Spinal cord (tissue), 10 donors: ENCODE results near the gene SHROOM2. TPM values are rescaled to one million over a fixed set of nuclear protein-coding genes. Genes with fewer than 3 reads are reported as not detected.

Experiments
- DNase-seq, 6 donors: peaks; one replicate each; pipeline versions ENCODE4 v3.0.0 to v3.0.0-alpha.2; 2013 to 2015; ENCODE audit warnings: low spot score in 6 of 6, low read depth in 4 of 6
- H3K27ac ChIP-seq: one replicate; pipeline ENCODE4 v1.5.1; 2013; ENCODE audit warnings: low read depth, low read length, control low read depth
- H3K27me3 ChIP-seq: one replicate; pipeline ENCODE4 v1.6.1; 2013; ENCODE audit warnings: low read length; ENCODE audit not compliant: control insufficient read depth, insufficient read depth
- H3K36me3 ChIP-seq: one replicate; pipeline ENCODE4 v1.6.1; 2013; ENCODE audit warnings: low read length; ENCODE audit not compliant: control insufficient read depth, insufficient read depth
- H3K4me1 ChIP-seq: one replicate; pipeline ENCODE4 v1.6.1; 2013; ENCODE audit warnings: low read length; ENCODE audit not compliant: control insufficient read depth, insufficient read depth
- H3K4me3 ChIP-seq: one replicate; pipeline ENCODE4 v1.5.1; 2013; ENCODE audit warnings: low read depth, low read length, control low read depth
- H3K9me3 ChIP-seq: one replicate; pipeline ENCODE4 v1.6.1; 2013; ENCODE audit warnings: low read length; ENCODE audit not compliant: control insufficient read depth, insufficient read depth
- WGBS: methylation state at CpG from one replicate; pipeline ENCODE4 v1.1.5; 2013; ENCODE audit warnings: missing lambda C conversion rate; ENCODE audit not compliant: insufficient coverage; 5-methylcytosine and 5-hydroxymethylcytosine counted together
- polyA plus RNA-seq, 2 donors: library from polyadenylated mRNA; unstranded; fragments of 120-200 nt; gene quantifications; one replicate each; pipeline ENCODE4 v1.2.1, GENCODE V29; 2013; ENCODE audit not compliant: insufficient read length in 2 of 2
- total RNA-seq, 2 donors: library from RNA; depleted of rRNA in 1 of 2; stranded (reverse); fragments of 120-200 nt in 1 of 2; fragments of >200 nt in 1 of 2; gene quantifications; one replicate each; pipeline versions ENCODE4 v1.2.3 to v1.2.4, GENCODE V29; 2013 to 2014
- donor health status: healthy.

Gene SHROOM2
- total and polyA plus RNA-seq, 4 donors: 15.5 to 45.7 (median 36.5) TPM

DNA sequence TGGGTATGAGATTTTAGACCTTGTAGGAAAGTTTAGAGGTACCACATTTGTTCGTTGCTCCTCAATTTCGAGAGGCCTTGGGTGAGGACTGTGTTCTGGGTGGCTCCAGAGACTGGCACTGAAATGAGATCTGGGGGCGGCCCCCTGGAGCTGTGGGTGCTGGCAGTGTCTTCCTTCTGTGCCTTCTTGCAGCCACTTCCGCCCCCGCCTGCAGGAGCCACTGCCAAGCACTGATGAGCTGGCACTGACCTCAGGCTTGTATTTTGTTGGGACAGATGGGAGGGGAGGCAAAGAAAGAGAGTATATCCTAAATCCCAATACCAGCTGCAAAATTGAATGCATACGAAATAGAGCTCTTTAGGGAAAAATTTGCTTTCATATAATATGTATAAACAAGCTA lies 116.4 kb downstream of the SHROOM2 start:
- peak in 2 of 6 donors; percentile 25 to 58 for DNase-seq
- WGBS: 77% methylated on average over 3 of the region's 6 CpGs
- H3K36me3 ChIP-seq: no peaks in the 10 kb centered on the region
- H3K9me3 ChIP-seq: no peaks in the 10 kb centered on the region
- H3K4me3 ChIP-seq: no peak overlapping the region
- H3K4me1 ChIP-seq: peaks cover 26% of the 10 kb centered on the region
- H3K27ac ChIP-seq: no peak overlapping the region
- no peaks in the 10 kb centered on the region for H3K27me3 ChIP-seq

- H3K36me3 ChIP-seq: no peaks in the 10 kb centered on the region
- peaks cover 25% of the 10 kb centered on the region for H3K4me1 ChIP-seq
- H3K27me3 ChIP-seq: no peaks in the 10 kb centered on the region
- no peak overlapping the region for H3K4me3 ChIP-seq
- H3K9me3 ChIP-seq: no peaks in the 10 kb centered on the region
- H3K27ac ChIP-seq: no peak overlapping the region
- WGBS: 44% methylated on average over 1 of the region's 5 CpGs
- DNase-seq: no peak
Observed at GRCh38 chrX:9903146-9903545, 116.9 kb downstream of the SHROOM2 start.

- H3K4me3 ChIP-seq: no peak overlapping the region
- no peaks in the 10 kb centered on the region for H3K9me3 ChIP-seq
- no peaks in the 10 kb centered on the region for H3K27me3 ChIP-seq
- H3K36me3 ChIP-seq: no peaks in the 10 kb centered on the region
- no peak for DNase-seq
- peaks cover 9% of the 10 kb centered on the region for H3K4me1 ChIP-seq
- no peak overlapping the region for H3K27ac ChIP-seq
- WGBS: 85% methylated on average over 16 of the region's 17 CpGs
Observed at GRCh38 chrX:9905288-9905687, 119.1 kb downstream of the SHROOM2 start.

DNA sequence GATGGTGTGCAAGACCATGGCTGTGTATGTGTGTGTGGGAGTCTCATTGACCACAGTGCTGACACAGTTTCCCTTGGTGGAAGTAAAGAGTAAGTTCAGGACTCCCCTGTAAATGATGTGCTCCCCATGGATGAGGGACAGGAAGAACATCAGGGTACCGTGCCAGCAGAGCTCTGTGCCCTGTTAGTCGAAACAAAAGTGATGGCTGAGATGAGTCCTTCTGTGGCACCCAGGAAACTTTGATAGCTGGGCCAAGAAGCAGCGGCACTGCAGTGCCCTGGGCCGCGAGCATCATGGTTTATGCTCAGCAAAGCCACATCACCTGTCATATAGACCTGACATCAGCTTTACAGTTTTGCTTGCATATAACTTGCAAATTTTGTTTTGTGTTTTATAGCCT lies 119.5 kb downstream of the SHROOM2 start:
- H3K27me3 ChIP-seq: no peaks in the 10 kb centered on the region
- H3K27ac ChIP-seq: no peak overlapping the region
- H3K4me1 ChIP-seq: peaks cover 6% of the 10 kb centered on the region
- 79% methylated on average over 3 of the region's 5 CpGs for WGBS
- no peak overlapping the region for H3K4me3 ChIP-seq
- no peaks in the 10 kb centered on the region for H3K9me3 ChIP-seq
- DNase-seq: no peak
- H3K36me3 ChIP-seq: no peaks in the 10 kb centered on the region

- Histone ChIP-seq H3K4me1 (peaks cover 4% of the 10 kb centered on the region), H3K9me3 (no peaks in the 10 kb centered on the region), H3K4me3 (no peak overlapping the region), H3K36me3 (no peaks in the 10 kb centered on the region), H3K27ac (no peak overlapping the region), H3K27me3 (no peaks in the 10 kb centered on the region)
- WGBS: 75% methylated on average over 10 of the region's 10 CpGs
- no peak for DNase-seq
Observed at GRCh38 chrX:9906919-9907318, 120.7 kb downstream of the SHROOM2 start.

DNA sequence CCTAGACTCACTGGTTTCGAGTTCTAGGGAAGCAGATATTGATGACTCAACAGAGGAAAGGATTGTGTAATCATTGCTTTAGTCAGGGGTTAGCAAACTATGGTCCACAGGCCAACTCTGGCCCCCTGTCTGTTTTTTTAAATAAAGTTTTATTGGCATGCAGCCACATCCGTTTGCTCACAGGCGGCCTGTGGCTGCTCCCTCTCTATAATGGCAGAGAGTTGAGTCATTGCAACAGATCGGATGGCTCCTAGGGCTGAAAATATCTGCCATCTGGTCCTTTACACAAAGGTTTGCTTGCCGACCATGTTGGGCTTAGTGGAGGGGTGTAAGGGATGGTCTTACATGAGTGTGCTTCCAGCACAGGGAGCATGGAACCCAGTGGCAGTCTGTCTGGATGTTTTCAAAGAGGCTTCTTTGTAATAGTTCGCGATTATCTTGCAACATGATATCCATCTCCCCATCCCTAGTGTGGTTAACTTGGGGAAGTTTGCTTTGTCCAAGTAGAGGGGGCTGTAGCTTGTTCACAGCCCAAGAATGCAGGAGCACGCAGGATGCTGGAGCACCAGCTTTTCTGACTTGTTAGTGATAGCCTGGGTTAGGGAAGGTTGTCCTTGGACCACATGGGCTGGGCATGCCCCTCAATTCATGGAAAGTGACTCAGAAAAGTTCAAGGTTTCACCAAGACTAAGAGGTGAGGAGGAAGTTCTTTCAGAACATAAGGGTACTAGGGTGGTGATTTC lies 121.6 kb downstream of the SHROOM2 start:
- Histone ChIP-seq H3K27ac (no peak overlapping the region), H3K4me1 (peaks cover 8% of the 10 kb centered on the region), H3K36me3 (no peaks in the 10 kb centered on the region), H3K4me3 (no peak overlapping the region), H3K27me3 (no peaks in the 10 kb centered on the region), H3K9me3 (no peaks in the 10 kb centered on the region)
- DNase-seq: no peak
- 76% methylated on average over 4 of the region's 8 CpGs for WGBS

DNA sequence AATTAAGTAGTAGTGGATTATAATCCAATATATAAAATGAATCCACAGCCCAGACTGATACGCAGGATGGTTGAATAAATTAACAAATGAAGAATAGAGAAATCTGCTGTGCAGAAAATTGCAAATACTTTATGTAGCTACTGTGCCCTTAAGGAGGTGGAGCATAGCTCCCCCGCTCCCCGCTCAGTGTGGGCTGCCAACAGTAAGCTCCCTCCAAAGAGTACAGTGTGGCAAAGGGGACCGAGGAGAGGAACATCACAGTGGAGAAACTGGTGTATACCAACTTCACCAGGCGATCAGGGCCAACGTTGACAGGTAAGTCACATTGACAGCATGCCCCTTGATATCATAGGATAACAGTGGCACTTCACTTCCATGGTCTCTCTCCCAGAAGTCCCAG lies 123.0 kb downstream of the SHROOM2 start:
- no peaks in the 10 kb centered on the region for H3K36me3 ChIP-seq
- DNase-seq: no peak

DNA sequence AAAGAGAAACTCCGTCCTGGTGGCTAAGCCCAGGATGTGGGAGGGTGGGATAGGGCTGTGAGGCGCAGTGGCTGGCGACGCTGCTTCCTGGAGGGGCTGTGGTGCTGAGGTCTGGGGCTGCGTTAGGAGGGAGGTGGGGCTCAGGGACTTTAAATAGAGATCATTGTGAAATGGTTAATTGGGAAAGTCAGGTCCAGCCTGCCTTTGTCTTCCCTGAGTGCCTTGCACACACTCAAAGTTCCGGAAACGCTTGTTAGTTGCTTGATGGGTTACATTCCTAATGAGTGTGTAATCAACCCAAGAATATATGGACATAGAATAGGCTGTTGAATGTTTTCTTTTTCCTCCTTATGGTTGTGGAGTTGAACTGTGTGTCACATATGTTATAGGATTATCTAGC lies 125.3 kb downstream of the SHROOM2 start:
- Histone ChIP-seq H3K27ac (no peak overlapping the region), H3K9me3 (no peaks in the 10 kb centered on the region), H3K27me3 (peaks cover 4% of the 10 kb centered on the region), H3K4me3 (no peak overlapping the region), H3K36me3 (no peaks in the 10 kb centered on the region), H3K4me1 (peaks cover 9% of the 10 kb centered on the region)
- DNase-seq: no peak
- WGBS: 48% methylated on average over 7 of the region's 7 CpGs

More for the DNA sequence above, 123.0 kb downstream of the SHROOM2 start:
- Histone ChIP-seq H3K4me1 (peaks cover 9% of the 10 kb centered on the region), H3K27me3 (no peaks in the 10 kb centered on the region), H3K4me3 (no peak overlapping the region), H3K27ac (no peak overlapping the region), H3K9me3 (no peaks in the 10 kb centered on the region)
- 69% methylated on average over 3 of the region's 6 CpGs for WGBS

- Histone ChIP-seq H3K4me1 (peaks cover 9% of the 10 kb centered on the region), H3K27me3 (peaks cover 4% of the 10 kb centered on the region), H3K27ac (peak overlapping the region; percentile 52), H3K9me3 (no peaks in the 10 kb centered on the region), H3K36me3 (no peaks in the 10 kb centered on the region), H3K4me3 (peak overlapping the region; percentile 40)
- DNase-seq: peak in 4 of 6 donors; percentile 21 to 86 (median 48)
- 19% methylated on average over 29 of the region's 31 CpGs for WGBS
Observed at GRCh38 chrX:9912351-9913145, 126.3 kb downstream of the SHROOM2 start.

DNA sequence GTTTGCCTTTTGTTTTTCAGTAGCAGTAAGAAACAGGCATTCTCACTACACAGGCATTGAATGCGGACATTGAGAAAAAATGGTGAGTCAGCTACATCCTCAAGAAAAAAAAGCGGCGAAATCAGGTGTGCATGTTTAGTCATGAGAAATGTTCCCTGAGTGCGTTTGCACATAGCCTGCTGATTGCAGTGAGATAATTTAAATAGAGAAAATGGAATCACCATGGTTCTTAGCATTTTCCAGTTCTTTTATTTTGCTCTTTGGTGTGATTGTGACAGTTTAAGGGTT lies 126.9 kb downstream of the SHROOM2 start:
- peaks cover 9% of the 10 kb centered on the region for H3K4me1 ChIP-seq
- peak overlapping the region; percentile 52 for H3K27ac ChIP-seq
- H3K36me3 ChIP-seq: no peaks in the 10 kb centered on the region
- H3K9me3 ChIP-seq: no peaks in the 10 kb centered on the region
- WGBS: 33% methylated on average over 3 of the region's 4 CpGs
- H3K27me3 ChIP-seq: peaks cover 4% of the 10 kb centered on the region
- H3K4me3 ChIP-seq: peak overlapping the region; percentile 40
- DNase-seq: peak in 1 of 6 donors; percentile 26
